Measurements from ENCODE around the gene SCN8A. TPM values are rescaled to one million over a fixed set of nuclear protein-coding genes. Genes with fewer than 3 reads are reported as not detected.
A peak's percentile ranks its signal among the peaks of the same experiment; 100 is the strongest.

SCN8A gene
- polyA plus RNA-seq, 5 donors = 1.1 to 1.4 (median 1.4) TPM

GRCh38 chr12:51669996-51670395, 79.0 kb downstream of the SCN8A start:
- no peak for DNase-seq

DNA sequence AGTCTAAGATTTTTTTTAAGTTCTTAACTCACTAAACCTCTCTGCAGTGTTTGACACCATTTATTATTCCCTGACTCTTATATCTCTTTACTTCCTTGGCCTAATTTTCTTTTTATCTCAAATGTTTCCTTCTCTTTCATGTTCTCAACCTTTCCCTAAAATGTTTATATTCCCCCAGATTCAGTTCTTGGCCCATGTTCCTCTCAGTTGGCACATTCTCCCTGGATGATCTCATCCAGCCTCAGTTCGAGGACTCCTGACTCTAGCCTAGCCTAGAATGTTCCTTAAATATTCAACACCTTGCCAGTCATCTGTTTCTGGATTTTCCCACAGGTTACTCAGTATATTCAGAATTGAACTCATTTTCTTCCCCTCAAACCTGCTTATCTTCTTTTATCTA, 81.3 kb downstream of the SCN8A start:
- no peak for DNase-seq

- no peak for DNase-seq
Measured at GRCh38 chr12:51675071-51675803, 84.2 kb downstream of the SCN8A start.

- DNase-seq = no peak
Measured at GRCh38 chr12:51676875-51677274, 85.8 kb downstream of the SCN8A start.

GRCh38 chr12:51677284-51677968, 86.4 kb downstream of the SCN8A start:
- DNase-seq = no peak

DNA sequence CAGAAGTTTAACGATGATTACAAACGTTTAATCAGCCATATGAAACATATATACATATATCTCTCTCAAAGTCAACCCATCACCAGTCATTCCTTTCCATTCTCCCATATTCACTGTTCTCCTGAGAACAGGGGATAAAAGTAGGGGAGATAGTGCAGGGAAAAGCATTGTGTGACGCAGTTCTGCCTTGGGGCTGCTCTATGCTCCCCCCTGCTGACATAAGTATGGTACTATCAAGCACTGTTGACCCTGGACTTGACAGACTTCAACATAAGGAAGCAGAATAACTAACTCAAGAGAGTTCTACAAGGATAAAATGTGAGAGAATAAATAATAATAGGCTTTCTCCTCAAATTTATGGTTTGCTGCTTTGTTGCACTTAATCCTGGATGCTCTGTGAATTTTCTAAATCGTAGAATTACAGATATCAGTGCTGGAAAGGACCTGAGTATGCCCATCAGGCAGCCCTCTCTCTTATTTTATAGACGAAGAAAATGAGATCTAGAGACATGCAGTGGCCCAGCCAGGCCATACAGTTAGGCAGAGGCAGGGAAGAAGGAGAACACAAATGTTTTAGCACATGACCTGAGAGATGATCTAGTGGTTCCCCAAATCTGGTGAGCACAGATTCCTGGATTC, 87.2 kb downstream of the SCN8A start:
- DNase-seq = no peak

DNA sequence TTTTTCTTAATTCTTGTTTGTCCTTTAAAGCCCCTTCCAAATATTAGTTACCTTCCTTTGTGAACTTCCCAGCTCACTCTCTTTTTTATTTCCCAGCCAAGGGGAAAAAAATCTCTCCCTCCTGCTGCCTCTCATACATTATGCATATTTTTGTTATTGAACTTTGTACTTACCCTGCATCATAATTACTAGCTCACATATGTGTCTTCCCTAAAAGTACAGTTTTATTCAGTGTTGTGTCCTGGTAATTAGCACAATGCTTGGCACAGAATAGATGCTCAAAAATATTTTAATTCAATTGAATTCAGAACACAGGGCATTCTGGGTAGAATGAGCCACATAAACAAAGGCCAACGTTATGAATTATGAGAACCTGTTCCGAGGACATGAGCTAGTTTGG, 91.9 kb downstream of the SCN8A start:
- no peak for DNase-seq

DNA sequence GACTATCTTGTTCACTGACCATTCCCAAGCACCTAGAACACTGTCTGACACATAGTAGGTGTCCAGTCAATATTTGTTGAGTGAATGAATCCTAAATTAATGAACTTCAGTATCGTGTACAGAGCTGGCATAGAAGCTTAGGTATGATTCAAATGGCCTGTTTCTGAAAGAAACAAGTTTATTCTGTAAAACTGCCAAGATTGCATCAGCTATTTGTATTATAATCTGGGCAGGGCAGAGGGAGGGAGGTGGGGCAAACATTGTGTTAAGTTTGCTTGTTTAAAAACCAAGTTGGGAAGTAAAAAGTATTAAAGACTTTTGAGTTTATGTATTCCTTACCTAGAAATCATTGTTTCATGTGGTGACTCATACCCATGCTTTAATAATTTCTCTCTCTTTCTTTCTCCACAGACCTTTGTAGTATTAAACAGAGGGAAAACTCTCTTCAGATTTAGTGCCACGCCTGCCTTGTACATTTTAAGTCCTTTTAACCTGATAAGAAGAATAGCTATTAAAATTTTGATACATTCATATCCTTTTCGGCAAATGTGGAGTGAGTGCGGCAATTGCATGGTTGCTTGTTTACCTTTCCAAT, 92.8 kb downstream of the SCN8A start:
- DNase-seq = peak; percentile 18 to 26

DNA sequence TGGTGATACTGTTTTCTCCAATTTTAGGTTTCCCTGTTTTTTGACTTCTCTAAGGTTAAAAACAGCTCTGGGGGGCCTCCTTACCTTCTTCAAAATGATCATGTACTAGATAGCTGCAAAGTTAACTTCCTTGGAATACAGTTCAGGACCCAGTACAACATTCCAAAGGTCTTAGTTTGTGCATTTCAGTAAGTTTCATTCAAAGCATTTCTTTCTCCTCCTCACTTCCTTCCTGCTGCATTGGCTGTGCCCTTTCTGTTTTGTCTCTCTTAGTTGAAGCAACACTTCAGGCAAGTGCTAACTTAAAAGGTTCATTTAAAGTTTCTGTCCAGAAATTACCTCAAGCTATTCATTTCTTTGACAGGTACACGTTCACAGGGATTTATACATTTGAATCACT, 95.7 kb downstream of the SCN8A start:
- no peak for DNase-seq

DNA sequence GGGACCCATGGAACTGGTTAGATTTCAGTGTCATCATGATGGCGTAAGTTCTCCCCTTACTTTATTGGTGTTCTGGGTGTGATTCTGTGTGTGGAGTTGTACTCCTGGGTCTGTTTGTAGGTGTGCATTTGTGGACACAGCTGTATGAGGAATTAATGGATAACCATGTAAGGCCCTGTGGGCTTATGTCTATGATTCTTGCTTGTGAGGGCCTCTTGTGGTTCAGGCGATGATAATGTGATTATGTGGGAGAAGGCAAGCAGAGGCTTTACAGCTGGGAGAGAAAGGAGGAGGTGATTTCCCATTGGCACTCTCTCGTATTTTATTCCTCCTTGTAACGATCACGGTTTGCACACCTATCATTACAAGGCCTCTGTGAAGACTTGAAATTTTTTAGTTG, 96.1 kb downstream of the SCN8A start:
- no peak for DNase-seq

- DNase-seq = no peak
Measured at GRCh38 chr12:51687614-51688013, 96.6 kb downstream of the SCN8A start.

- no peak for DNase-seq
Measured at GRCh38 chr12:51689983-51690382, 99.0 kb downstream of the SCN8A start.

- no peak for DNase-seq
Measured at GRCh38 chr12:51692016-51692415, 101.0 kb downstream of the SCN8A start.

DNA sequence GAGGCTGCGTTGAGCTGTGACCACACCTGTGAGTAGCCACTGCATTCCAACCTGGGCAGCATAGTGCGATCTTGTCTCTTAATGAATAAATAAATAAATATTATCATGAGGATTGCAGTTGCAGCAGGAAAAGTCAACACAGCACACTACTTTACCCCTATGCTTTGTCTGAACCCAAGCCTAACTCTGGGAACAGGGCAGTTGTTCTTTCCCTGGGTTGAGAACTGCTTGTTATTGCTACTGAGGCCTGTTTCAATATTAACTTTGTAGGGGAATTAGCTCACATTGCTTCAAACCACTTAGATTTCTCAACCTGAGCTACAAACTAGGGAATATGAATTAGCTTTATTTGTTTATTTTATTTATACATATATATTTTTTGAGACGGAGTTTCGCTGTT, 102.5 kb downstream of the SCN8A start:
- no peak for DNase-seq

- no peak for DNase-seq
Measured at GRCh38 chr12:51694146-51694545, 103.1 kb downstream of the SCN8A start.

- DNase-seq = no peak
Measured at GRCh38 chr12:51695241-51696010, 104.4 kb downstream of the SCN8A start.

DNA sequence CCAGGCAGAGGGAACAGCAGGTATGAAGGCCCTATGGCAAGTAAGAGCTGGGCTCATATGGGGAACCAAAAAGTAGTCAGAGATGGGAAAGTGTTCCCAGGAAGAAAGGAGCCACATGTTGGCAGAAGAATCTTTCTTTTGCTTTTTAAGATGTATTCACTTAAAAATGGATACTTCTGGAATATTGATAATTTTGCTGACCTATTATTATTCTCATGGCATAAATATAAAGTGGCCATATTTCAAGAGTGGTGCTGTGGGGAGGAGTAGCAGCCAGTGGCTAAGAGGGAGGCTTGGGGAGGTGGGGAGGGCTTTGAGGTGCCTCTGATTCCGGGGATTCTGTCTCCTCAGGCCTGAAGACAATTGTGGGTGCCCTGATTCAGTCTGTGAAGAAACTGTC, 108.2 kb downstream of the SCN8A start:
- DNase-seq = no peak

DNA sequence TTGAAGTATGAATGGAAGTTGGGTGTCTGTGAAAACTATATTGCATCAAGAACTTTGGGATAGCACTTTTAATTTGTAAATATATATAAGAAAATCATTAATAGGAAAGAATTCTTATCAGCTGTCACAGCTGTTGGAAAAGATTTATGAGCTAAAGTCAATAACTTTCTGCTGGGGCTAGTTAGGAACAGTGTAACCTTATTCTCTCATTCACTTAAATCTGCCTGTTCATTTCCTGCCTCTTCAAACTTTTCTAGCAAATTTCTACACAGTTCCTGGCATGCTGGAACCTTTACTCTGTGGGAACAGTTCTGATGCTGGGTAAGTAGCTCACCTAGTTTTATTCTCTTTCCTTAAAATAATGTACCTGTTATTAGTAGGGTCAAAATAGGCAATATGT, 109.9 kb downstream of the SCN8A start:
- no peak for DNase-seq

DNA sequence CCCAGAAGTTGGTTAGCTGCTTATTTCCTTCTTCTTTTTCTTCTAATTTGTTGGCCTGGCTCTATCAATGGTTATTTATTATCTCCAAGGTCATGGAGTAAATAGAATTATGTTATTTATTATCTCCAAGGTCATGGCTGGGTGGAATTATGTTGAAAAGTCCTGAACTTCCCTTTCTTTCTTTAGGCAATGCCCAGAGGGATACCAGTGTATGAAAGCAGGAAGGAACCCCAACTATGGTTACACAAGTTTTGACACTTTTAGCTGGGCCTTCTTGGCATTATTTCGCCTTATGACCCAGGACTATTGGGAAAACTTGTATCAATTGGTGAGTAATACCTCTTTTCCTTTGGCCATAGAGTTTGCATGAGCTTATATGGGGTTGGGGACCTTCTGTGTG, 111.6 kb downstream of the SCN8A start:
- no peak for DNase-seq

DNA sequence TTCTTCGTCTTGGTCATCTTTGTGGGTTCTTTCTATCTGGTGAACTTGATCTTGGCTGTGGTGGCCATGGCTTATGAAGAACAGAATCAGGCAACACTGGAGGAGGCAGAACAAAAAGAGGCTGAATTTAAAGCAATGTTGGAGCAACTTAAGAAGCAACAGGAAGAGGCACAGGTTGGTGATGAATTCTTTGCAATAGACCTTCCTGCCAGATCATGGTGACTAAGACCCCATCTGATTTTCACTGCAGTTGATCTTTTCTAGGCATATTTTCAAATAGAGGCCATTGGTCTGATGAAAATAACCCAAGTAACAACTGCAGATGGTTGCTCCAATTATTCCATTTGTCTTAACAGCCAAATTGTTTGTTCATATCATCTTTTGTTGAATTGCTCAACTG, 114.4 kb downstream of the SCN8A start:
- no peak for DNase-seq

DNA sequence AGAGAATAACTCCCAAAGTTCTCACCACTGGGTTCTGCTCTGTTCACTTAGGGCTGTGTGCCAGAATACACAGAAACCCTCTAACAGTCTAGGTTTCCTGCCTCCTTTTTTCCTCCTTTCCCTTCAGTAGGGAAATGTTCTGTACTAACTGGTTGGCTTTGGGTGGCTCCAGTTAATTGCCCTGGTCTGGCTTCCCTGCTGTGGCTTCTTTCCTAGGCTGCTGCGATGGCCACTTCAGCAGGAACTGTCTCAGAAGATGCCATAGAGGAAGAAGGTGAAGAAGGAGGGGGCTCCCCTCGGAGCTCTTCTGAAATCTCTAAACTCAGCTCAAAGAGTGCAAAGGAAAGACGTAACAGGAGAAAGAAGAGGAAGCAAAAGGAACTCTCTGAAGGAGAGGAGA, 115.2 kb downstream of the SCN8A start:
- no peak for DNase-seq

DNA sequence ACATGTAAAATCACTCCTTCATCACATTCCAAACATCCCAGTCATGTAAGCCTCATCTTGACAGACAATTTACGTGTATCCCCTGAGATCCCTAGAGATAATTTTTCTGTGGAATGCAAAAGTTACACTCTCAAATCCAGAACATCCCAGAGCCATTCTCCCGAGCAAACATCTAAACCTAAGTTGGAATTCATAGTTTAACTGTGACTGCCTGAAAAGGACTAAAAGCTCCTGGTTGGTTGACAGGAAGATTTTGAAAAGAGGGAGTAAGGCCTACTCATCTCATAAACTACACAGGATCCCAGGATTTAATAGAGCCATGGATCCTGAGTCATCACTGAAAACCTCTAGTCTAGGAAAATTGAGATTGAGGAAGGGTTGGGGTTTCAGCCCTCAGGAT, 123.6 kb downstream of the SCN8A start:
- DNase-seq = no peak

All from right lung (tissue), 5 donors.